ENCODE data around the gene RCAN2. TPM values are rescaled to one million over a fixed set of nuclear protein-coding genes. Genes with fewer than 3 reads are reported as not detected.

RCAN2 gene
- under 1 TPM; 0.37 to 0.43 TPM for total RNA-seq

DNA sequence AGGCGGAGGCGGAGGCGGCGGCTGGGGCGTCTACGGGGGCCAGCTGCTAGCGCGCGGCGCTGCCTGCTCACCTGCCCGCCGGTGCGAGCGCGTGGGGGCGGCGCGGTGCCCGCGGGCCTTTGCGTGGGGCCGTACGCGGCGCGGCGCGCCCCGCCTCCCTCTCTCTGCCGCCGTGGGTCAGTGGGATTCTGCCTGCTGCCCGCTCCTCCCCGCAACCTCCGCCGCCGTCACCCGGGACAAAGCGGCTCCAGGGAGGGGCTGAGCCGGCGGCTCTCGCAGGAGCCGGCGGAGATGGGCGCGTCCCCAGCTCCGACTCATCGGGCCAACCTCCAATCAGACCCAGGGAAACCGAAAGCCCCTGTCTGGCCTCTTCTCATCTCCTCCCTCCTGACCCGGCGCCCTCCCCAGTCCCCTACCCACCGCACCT is at the start of gene RCAN2:
Gene RCAN2, minus strand, starts transcription at position 249 of the 427 bp plus-strand sequence.
- H3K9me3 Mint-ChIP-seq, result no peaks in the 10 kb centered on the region
- no peaks in the 10 kb centered on the region for H3K36me3 Mint-ChIP-seq (ENCODE audit: low read depth)
- no peak within 1 kb of the TSS for H3K27ac Mint-ChIP-seq
- intact Hi-C loops (cut with micrococcal nuclease), result loop anchor here (5.0 kb wide), 2 partner anchors 74 to 269 kb away; no protein-coding TSS in a partner anchor
- H3K4me1 Mint-ChIP-seq (ENCODE audit: low read depth), result peaks cover 7% of the 10 kb centered on the region
- H3K27me3 Mint-ChIP-seq (ENCODE audit: low read depth), result peaks cover 57% of the 10 kb centered on the region
- peak within 1 kb of the TSS; percentile 12 for H3K4me3 Mint-ChIP-seq
- CTCF ChIA-PET, result no interaction called here
- DNase-seq, result peak; percentile 32

DNA sequence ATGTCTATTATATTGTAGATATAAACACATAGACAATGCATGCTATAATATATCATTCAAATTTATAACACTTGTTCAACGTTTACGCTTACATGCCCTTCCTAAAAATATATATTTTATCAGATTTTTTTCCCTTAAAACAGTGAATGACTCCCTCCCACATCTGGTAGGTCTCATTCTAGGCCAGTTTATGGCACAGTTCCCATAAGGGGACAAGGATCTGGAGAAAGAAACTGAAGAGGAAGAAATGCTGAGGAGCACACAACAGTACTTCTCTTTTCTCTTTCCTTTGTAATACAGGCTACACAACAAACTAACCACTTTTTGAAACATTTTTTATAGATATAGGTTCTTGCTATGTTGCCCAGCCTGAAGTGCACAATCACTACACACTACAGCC is 48.6 kb upstream of the RCAN2 start:
- DNase-seq, result no peak
- Mint-ChIP-seq H3K27me3 (ENCODE audit: low read depth) (peaks cover 42% of the 10 kb centered on the region), H3K36me3 (ENCODE audit: low read depth) (no peaks in the 10 kb centered on the region), H3K9me3 (peaks cover 5% of the 10 kb centered on the region), H3K4me1 (ENCODE audit: low read depth) (no peaks in the 10 kb centered on the region), H3K27ac (no peak overlapping the region), H3K4me3 (no peak overlapping the region)
- intact Hi-C loops (cut with micrococcal nuclease), result no loop called here
- CTCF ChIA-PET, result no interaction called here

DNA sequence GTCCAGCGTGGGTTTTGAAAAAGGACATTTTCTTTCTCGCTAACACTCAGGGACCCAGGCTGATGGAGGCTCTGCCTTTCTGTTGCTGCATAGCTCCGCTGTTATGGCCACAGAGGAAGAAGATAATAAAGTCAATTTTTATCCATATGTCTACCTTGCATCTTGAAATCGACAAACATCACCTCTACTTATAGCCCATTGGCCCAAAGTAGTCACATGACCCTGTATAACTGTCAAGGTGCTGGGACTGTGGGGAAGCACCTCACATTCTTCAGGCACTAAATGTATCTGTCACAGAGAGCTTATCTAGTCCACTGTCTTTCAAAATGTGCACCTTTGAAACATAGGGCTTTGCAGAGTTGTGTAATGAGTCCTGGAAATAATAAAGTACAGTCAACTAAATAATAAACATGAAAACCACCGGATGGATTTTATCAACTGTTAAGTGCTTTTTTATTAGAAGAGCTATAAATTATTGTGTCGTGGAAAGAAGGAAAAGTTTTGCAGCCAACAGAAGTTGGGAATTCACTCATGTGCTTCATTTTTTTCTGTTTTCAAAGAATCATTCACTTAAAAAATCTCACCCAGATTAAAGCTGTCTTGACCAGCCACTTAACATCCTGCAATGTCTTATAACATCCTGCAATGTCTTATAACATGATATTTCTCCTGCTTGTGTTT is 47.7 kb upstream of the RCAN2 start:
- H3K36me3 Mint-ChIP-seq (ENCODE audit: low read depth), result no peaks in the 10 kb centered on the region
- intact Hi-C loops (cut with micrococcal nuclease), result no loop called here
- no peaks in the 10 kb centered on the region for H3K4me1 Mint-ChIP-seq (ENCODE audit: low read depth)
- H3K4me3 Mint-ChIP-seq, result no peak overlapping the region
- H3K9me3 Mint-ChIP-seq, result peaks cover 2% of the 10 kb centered on the region
- peaks cover 37% of the 10 kb centered on the region for H3K27me3 Mint-ChIP-seq (ENCODE audit: low read depth)
- DNase-seq, result no peak
- CTCF ChIA-PET, result interaction anchor here (0.6 kb wide), 1 partner anchor 1787 kb away, joined by 3 read pairs; no protein-coding TSS in a partner anchor
- no peak overlapping the region for H3K27ac Mint-ChIP-seq

DNA sequence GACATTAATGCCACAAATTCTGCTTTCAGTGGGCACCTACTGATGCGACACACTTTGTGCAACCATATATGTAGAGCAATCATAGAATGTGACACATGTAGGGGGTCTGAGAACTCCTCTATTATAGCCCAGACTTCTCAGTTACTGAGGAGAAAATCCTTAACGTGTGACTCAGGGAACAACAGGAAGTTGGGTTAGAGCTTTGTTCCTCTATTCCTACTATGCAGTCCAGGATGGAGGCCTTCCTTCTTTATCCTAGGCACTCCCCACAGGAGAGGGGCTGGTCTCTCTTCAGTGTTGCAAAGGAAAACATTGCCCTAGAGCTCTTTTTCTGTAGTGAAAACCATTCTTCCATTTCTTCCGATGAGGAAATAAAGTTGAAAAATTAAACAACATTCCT is 39.6 kb upstream of the RCAN2 start:
- H3K36me3 Mint-ChIP-seq (ENCODE audit: low read depth), result no peaks in the 10 kb centered on the region
- intact Hi-C loops (cut with micrococcal nuclease), result no loop called here
- no peak for DNase-seq
- H3K27ac Mint-ChIP-seq, result no peak overlapping the region
- peaks cover 39% of the 10 kb centered on the region for H3K27me3 Mint-ChIP-seq (ENCODE audit: low read depth)
- H3K4me3 Mint-ChIP-seq, result no peak overlapping the region
- CTCF ChIA-PET, result no interaction called here
- H3K4me1 Mint-ChIP-seq (ENCODE audit: low read depth), result no peaks in the 10 kb centered on the region
- no peaks in the 10 kb centered on the region for H3K9me3 Mint-ChIP-seq

DNA sequence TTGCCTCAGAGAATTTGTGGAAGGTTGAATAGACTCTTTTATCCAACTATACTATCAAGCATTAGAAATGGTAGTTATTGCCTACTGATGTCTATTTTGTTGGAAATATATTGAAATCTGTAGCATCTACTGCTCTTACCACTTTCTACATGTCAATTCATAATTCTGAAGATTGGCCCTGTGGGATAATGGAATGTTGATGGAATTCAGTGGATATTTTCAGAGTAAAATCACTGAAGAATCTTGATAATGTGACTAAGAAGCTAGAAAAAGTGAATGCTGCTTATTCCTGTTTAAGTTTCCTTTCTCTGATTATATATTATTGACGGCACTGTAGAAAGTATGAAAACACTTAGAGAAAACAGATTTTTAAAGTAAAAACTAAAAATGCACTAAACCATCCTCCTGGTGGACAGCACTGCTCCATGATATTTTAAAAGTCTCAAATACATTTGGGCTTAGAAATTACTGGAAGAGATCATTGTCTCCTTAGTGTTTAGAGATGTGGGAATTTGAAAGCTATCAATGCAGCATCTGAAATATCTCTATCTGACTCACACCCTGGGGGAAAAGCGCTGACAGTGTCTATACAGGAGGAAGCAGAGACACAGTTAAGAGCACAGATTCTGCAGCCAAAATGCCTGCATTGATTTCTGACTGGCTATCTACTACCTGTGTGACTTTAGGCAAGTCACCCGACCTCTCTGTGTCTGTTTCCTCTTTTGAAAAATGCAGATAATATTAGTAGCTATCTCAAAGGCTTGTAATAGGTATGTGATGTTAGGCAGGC is 37.9 kb upstream of the RCAN2 start:
- Mint-ChIP-seq H3K36me3 (ENCODE audit: low read depth) (no peaks in the 10 kb centered on the region), H3K27me3 (ENCODE audit: low read depth) (peaks cover 38% of the 10 kb centered on the region), H3K4me3 (no peak overlapping the region), H3K4me1 (ENCODE audit: low read depth) (no peaks in the 10 kb centered on the region), H3K9me3 (no peaks in the 10 kb centered on the region), H3K27ac (no peak overlapping the region)
- intact Hi-C loops (cut with micrococcal nuclease), result no loop called here
- DNase-seq, result no peak
- CTCF ChIA-PET, result interaction anchor here (0.7 kb wide), 1 partner anchor 18 kb away, joined by 3 read pairs; no protein-coding TSS in a partner anchor

DNA sequence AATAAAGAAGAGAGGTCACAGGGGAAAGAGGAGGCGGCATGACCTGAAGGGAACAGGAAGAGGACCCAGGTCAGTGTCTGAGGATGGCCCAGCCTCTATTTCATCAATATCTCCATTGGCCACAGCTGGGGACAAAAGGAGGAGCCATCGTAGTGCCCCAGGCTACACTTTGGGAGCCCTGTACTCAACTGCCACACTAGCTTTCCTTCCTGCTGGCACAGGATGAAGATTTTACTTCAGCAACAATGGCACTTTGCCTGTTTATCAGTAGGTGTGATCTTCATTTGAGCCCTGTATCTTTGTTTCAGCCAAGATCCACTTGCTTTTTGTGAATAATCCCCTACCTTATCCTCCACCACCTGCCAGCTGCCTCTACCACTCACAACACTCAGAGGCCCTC is 35.4 kb upstream of the RCAN2 start:
- Mint-ChIP-seq H3K27me3 (ENCODE audit: low read depth) (peaks cover 31% of the 10 kb centered on the region), H3K9me3 (no peaks in the 10 kb centered on the region), H3K36me3 (ENCODE audit: low read depth) (no peaks in the 10 kb centered on the region), H3K27ac (no peak overlapping the region), H3K4me1 (ENCODE audit: low read depth) (no peaks in the 10 kb centered on the region), H3K4me3 (no peak overlapping the region)
- intact Hi-C loops (cut with micrococcal nuclease), result no loop called here
- no peak for DNase-seq
- CTCF ChIA-PET, result no interaction called here

DNA sequence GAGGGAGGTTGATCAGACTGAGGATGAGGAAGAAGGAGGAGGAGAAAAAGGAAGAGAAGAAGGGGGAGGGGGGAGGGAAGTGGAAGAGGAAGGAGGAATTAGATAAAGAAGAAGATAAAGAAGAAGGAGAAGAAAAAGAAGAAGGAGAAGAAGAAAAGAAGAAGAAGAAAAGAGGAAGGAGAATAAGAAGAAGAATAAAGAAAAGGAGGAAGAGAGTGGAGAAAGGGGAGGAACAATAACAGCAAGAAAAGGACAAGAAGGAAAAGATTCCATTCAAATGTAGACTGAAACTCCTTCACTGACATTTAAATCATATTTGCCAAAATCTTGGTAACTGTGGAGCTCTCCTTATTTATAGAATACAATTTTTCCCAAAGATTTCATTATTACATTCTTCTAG is 34.3 kb upstream of the RCAN2 start:
- H3K4me1 Mint-ChIP-seq (ENCODE audit: low read depth), result no peaks in the 10 kb centered on the region
- no peaks in the 10 kb centered on the region for H3K9me3 Mint-ChIP-seq
- DNase-seq, result no peak
- CTCF ChIA-PET, result no interaction called here
- no peak overlapping the region for H3K27ac Mint-ChIP-seq
- intact Hi-C loops (cut with micrococcal nuclease), result no loop called here
- peaks cover 30% of the 10 kb centered on the region for H3K27me3 Mint-ChIP-seq (ENCODE audit: low read depth)
- no peaks in the 10 kb centered on the region for H3K36me3 Mint-ChIP-seq (ENCODE audit: low read depth)
- H3K4me3 Mint-ChIP-seq, result no peak overlapping the region

DNA sequence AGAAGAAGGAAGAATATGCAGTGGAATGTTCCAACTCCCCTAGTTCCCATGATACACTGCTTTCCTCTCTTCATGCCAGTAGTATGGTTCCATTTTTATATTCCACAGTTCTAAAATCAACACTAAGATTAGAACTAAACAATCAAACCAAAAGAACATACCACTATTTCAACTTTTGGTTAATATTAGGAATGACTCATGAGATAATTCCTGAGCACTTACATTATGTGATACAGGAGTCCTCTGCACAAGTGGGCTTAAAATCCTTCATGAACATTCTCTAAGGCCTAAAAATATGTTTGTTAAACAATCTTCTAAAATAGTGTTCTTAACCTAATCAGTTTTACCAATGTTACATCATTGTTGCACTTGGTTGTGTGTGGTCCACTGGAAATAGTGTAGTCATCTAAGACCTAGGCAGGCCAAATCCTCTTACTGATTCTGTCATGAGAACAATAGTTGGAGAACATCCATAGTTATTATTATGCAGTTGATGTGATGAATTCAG is 30.3 kb upstream of the RCAN2 start:
- Mint-ChIP-seq H3K4me1 (ENCODE audit: low read depth) (no peaks in the 10 kb centered on the region), H3K36me3 (ENCODE audit: low read depth) (no peaks in the 10 kb centered on the region), H3K9me3 (no peaks in the 10 kb centered on the region), H3K4me3 (no peak overlapping the region), H3K27me3 (ENCODE audit: low read depth) (peaks cover 14% of the 10 kb centered on the region), H3K27ac (no peak overlapping the region)
- intact Hi-C loops (cut with micrococcal nuclease), result no loop called here
- CTCF ChIA-PET, result interaction anchor here (0.7 kb wide), 1 partner anchor 41 kb away, joined by 3 read pairs; no protein-coding TSS in a partner anchor
- no peak for DNase-seq

DNA sequence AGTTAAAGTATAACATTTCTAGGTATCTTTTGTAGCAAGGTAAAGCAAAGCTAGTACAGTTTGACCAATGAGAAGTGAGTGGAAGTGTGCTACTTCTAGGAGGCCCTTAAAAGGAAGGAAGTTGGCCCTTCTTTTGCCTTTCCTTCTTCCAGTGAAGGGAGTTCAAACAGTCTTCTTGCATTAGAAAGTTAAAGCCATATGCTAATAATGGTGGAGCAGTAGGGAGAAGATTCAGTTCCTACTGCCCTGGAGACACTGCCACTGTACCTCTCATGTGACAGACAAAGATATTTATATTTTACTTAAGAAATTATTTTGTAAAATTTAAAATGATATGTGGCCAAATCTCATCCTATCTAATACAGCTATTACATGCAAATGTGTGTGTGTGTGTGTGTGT is 26.0 kb upstream of the RCAN2 start:
- no peak for DNase-seq
- H3K27me3 Mint-ChIP-seq (ENCODE audit: low read depth), result peaks cover 9% of the 10 kb centered on the region
- no peaks in the 10 kb centered on the region for H3K4me1 Mint-ChIP-seq (ENCODE audit: low read depth)
- no peaks in the 10 kb centered on the region for H3K36me3 Mint-ChIP-seq (ENCODE audit: low read depth)
- H3K27ac Mint-ChIP-seq, result no peak overlapping the region
- intact Hi-C loops (cut with micrococcal nuclease), result no loop called here
- no peaks in the 10 kb centered on the region for H3K9me3 Mint-ChIP-seq
- CTCF ChIA-PET, result no interaction called here
- no peak overlapping the region for H3K4me3 Mint-ChIP-seq

DNA sequence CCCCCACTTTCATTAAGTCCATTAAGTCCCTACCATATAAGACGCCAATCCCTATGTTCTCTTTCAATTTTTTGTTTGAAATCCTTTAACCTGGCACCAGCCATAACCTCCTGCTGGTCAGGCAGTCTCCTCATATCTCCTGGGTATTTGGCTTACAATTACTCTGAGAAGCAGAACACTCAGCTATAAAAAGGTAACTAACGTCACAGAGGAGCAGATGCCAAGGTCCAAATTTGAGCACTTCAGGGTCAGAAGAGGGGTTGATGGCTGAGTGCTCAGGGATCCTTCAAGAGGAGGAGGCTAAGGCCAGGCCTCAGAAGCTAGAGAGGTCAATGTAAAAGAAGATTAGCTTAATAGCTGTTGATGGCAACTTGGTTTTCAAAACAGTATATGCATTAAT is 22.3 kb upstream of the RCAN2 start:
- no peaks in the 10 kb centered on the region for H3K4me1 Mint-ChIP-seq (ENCODE audit: low read depth)
- H3K9me3 Mint-ChIP-seq, result no peaks in the 10 kb centered on the region
- no peaks in the 10 kb centered on the region for H3K36me3 Mint-ChIP-seq (ENCODE audit: low read depth)
- intact Hi-C loops (cut with micrococcal nuclease), result no loop called here
- H3K27me3 Mint-ChIP-seq (ENCODE audit: low read depth), result peaks cover 10% of the 10 kb centered on the region
- DNase-seq, result no peak
- H3K27ac Mint-ChIP-seq, result no peak overlapping the region
- no peak overlapping the region for H3K4me3 Mint-ChIP-seq
- CTCF ChIA-PET, result no interaction called here

DNA sequence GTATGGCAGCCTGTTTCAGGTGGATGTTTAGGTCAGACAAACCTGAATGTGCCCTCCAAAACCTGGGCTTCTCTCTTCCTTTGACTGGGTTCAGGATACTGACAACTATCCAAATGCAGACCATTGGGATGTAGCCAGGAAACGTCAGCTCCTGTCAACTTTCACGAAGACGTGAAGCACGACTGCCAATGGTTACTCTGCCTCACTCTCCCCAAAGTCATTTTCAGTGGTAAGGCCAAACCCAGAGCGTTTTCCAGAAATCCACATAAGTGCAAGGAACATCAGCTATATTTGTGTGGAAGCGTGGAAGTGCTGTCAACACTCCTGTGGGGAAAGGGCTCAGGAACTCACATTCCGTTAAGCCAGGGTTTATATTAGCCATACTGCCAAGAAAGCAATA is 20.1 kb upstream of the RCAN2 start:
- no peaks in the 10 kb centered on the region for H3K4me1 Mint-ChIP-seq (ENCODE audit: low read depth)
- H3K27ac Mint-ChIP-seq, result no peak overlapping the region
- H3K27me3 Mint-ChIP-seq (ENCODE audit: low read depth), result peaks cover 4% of the 10 kb centered on the region
- no peaks in the 10 kb centered on the region for H3K36me3 Mint-ChIP-seq (ENCODE audit: low read depth)
- intact Hi-C loops (cut with micrococcal nuclease), result no loop called here
- no peaks in the 10 kb centered on the region for H3K9me3 Mint-ChIP-seq
- CTCF ChIA-PET, result interaction anchor here (1.0 kb wide), 1 partner anchor 18 kb away, joined by 3 read pairs; no protein-coding TSS in a partner anchor
- DNase-seq, result no peak
- no peak overlapping the region for H3K4me3 Mint-ChIP-seq

DNA sequence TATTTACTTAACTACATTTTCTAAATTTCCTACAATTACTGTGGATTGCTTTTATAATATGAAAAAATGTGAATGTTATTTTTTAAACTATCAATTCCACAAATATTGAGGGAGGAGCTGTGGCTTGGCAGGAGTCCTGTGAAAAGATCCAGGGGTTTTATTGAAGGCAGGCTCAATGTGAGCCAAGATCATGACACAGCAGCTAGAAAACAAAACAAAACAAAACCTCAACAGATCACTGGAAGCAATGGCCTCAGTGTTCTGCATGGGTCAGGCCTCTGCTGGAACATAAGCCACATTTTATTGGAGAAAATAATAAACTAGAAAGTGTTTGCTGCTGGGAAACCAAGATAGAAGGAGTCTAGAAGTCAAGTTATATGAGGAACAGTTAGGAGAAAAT is 19.4 kb upstream of the RCAN2 start:
- no peaks in the 10 kb centered on the region for H3K9me3 Mint-ChIP-seq
- peaks cover 4% of the 10 kb centered on the region for H3K27me3 Mint-ChIP-seq (ENCODE audit: low read depth)
- no peak for DNase-seq
- H3K4me1 Mint-ChIP-seq (ENCODE audit: low read depth), result no peaks in the 10 kb centered on the region
- H3K4me3 Mint-ChIP-seq, result no peak overlapping the region
- intact Hi-C loops (cut with micrococcal nuclease), result no loop called here
- CTCF ChIA-PET, result interaction anchor here (1.0 kb wide), 1 partner anchor 19 kb away, joined by 3 read pairs; no protein-coding TSS in a partner anchor
- no peaks in the 10 kb centered on the region for H3K36me3 Mint-ChIP-seq (ENCODE audit: low read depth)
- no peak overlapping the region for H3K27ac Mint-ChIP-seq
